ENCODE data around the gene CAPN13.

CAPN13 gene

GRCh38 chr2:30730736-30731647 is 76.3 kb downstream of the CAPN13 start:
- no peak for TF ChIP-seq JUND (IDR thresholded peaks at IDR 0.05; ENCODE audit: low read depth)
- in situ Hi-C loops (cut with HindIII; ENCODE audit: low pct_unique_long_range_greater_than_20kb, low sequenced_read_pairs): no loop called here
- no peak for DNase-seq (ENCODE audit: low read depth in 1 of 2, low spot score in 1 of 2)

- DNase-seq (ENCODE audit: low read depth in 1 of 2, low spot score in 1 of 2): no peak
- in situ Hi-C loops (cut with HindIII; ENCODE audit: low pct_unique_long_range_greater_than_20kb, low sequenced_read_pairs): no loop called here
These were observed 78.2 kb downstream of the CAPN13 start for GRCh38 chr2:30729031-30729430.

GRCh38 chr2:30722936-30723725 is 84.1 kb downstream of the CAPN13 start:
- no peak for DNase-seq (ENCODE audit: low read depth in 1 of 2, low spot score in 1 of 2)
- in situ Hi-C loops (cut with HindIII; ENCODE audit: low pct_unique_long_range_greater_than_20kb, low sequenced_read_pairs): no loop called here
- TF ChIP-seq JUND (IDR thresholded peaks at IDR 0.05; ENCODE audit: low read depth): no peak

More at GRCh38 chr2:30729031-30729430, 78.2 kb downstream of the CAPN13 start:
- TF ChIP-seq JUND (IDR thresholded peaks at IDR 0.05; ENCODE audit: low read depth): no peak

GRCh38 chr2:30721668-30722647 is 85.3 kb downstream of the CAPN13 start:
- in situ Hi-C loops (cut with HindIII; ENCODE audit: low pct_unique_long_range_greater_than_20kb, low sequenced_read_pairs): no loop called here

GRCh38 chr2:30721241-30721640 is 86.0 kb downstream of the CAPN13 start:
- TF ChIP-seq JUND (IDR thresholded peaks at IDR 0.05; ENCODE audit: low read depth): no peak
- in situ Hi-C loops (cut with HindIII; ENCODE audit: low pct_unique_long_range_greater_than_20kb, low sequenced_read_pairs): no loop called here
- no peak for DNase-seq (ENCODE audit: low read depth in 1 of 2, low spot score in 1 of 2)

More at GRCh38 chr2:30721668-30722647, 85.3 kb downstream of the CAPN13 start:
- TF ChIP-seq JUND (IDR thresholded peaks at IDR 0.05; ENCODE audit: low read depth): no peak
- DNase-seq (ENCODE audit: low read depth in 1 of 2, low spot score in 1 of 2): no peak

GRCh38 chr2:30717081-30717650 is 90.1 kb downstream of the CAPN13 start:
- in situ Hi-C loops (cut with HindIII; ENCODE audit: low pct_unique_long_range_greater_than_20kb, low sequenced_read_pairs): no loop called here

GRCh38 chr2:30716123-30716900 is 90.9 kb downstream of the CAPN13 start:
- in situ Hi-C loops (cut with HindIII; ENCODE audit: low pct_unique_long_range_greater_than_20kb, low sequenced_read_pairs): no loop called here
- TF ChIP-seq JUND (IDR thresholded peaks at IDR 0.05; ENCODE audit: low read depth): no peak

More at GRCh38 chr2:30717081-30717650, 90.1 kb downstream of the CAPN13 start:
- no peak for DNase-seq (ENCODE audit: low read depth in 1 of 2, low spot score in 1 of 2)
- no peak for TF ChIP-seq JUND (IDR thresholded peaks at IDR 0.05; ENCODE audit: low read depth)

GRCh38 chr2:30714811-30715709 is 92.2 kb downstream of the CAPN13 start:
- in situ Hi-C loops (cut with HindIII; ENCODE audit: low pct_unique_long_range_greater_than_20kb, low sequenced_read_pairs): no loop called here
- TF ChIP-seq JUND (IDR thresholded peaks at IDR 0.05; ENCODE audit: low read depth): no peak
- DNase-seq (ENCODE audit: low read depth in 1 of 2, low spot score in 1 of 2): no peak

More at GRCh38 chr2:30716123-30716900, 90.9 kb downstream of the CAPN13 start:
- DNase-seq (ENCODE audit: low read depth in 1 of 2, low spot score in 1 of 2): peak in 1 of 2 experiments; percentile 44

GRCh38 chr2:30713698-30714097 is 93.5 kb downstream of the CAPN13 start:
- TF ChIP-seq JUND (IDR thresholded peaks at IDR 0.05; ENCODE audit: low read depth): no peak
- in situ Hi-C loops (cut with HindIII; ENCODE audit: low pct_unique_long_range_greater_than_20kb, low sequenced_read_pairs): no loop called here
- DNase-seq (ENCODE audit: low read depth in 1 of 2, low spot score in 1 of 2): no peak

- no peak for TF ChIP-seq JUND (IDR thresholded peaks at IDR 0.05; ENCODE audit: low read depth)
- peak; percentile 21 to 91 for DNase-seq (ENCODE audit: low read depth in 1 of 2, low spot score in 1 of 2)
- in situ Hi-C loops (cut with HindIII; ENCODE audit: low pct_unique_long_range_greater_than_20kb, low sequenced_read_pairs): no loop called here
These were observed 95.6 kb downstream of the CAPN13 start for GRCh38 chr2:30711646-30712085.

Data from T47D (cell line).